Measurements from ENCODE around the gene DMC1.

DNA sequence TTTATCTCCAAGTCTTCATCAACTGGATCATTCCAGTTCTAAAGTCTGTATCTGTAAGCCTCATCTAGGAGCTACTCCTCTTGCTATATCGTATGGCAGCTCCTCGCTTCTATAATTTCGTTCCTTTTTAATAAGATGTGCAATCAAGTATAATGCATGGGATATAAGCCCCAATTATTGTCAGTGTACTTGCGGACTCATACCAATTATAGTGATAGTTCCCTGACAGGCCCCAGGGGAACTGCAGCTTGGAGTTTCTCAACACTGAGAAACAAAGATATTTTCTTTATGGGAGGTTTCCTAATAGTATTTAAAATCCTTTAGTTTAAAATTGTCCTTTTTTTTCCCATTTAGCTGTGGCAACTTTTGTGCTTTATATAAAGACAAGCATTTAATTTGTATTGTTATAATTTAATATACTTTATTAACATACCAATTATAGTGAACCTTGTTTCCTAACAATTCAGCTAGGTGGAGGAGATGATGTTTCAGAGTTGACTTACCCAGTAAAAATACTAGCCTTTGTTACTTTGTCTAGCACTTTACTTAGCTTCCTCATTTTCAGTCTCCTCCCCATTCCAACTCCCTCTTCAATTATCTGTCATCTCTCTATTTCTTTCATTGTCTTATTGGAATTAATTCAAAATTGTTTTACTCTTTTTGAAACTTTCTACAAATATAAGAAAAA, 38.6 kb downstream of the DMC1 start:
- TF ChIP-seq, protein P1, sequence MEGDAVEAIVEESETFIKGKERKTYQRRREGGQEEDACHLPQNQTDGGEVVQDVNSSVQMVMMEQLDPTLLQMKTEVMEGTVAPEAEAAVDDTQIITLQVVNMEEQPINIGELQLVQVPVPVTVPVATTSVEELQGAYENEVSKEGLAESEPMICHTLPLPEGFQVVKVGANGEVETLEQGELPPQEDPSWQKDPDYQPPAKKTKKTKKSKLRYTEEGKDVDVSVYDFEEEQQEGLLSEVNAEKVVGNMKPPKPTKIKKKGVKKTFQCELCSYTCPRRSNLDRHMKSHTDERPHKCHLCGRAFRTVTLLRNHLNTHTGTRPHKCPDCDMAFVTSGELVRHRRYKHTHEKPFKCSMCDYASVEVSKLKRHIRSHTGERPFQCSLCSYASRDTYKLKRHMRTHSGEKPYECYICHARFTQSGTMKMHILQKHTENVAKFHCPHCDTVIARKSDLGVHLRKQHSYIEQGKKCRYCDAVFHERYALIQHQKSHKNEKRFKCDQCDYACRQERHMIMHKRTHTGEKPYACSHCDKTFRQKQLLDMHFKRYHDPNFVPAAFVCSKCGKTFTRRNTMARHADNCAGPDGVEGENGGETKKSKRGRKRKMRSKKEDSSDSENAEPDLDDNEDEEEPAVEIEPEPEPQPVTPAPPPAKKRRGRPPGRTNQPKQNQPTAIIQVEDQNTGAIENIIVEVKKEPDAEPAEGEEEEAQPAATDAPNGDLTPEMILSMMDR (IDR thresholded peaks at IDR 0.05) = no peak
- no peak for TF ChIP-seq POLR2A (IDR thresholded peaks at IDR 0.05)

Data from esophagus squamous epithelium (tissue), 4 donors.